Thoracic aorta (tissue), 2 donors: ENCODE measurements around the gene SLC49A4. TPM values are rescaled to one million over a fixed set of nuclear protein-coding genes. Genes with fewer than 3 reads are reported as not detected.

Experiments
- ATAC-seq: fragments of 150-250 bp; one replicate; pipeline ENCODE4 v1.8.0; 2017; ENCODE audit warnings: low read depth; ENCODE audit not compliant: insufficient number of reproducible peaks, low FRiP score
- DNase-seq: peaks from one replicate; pipeline ENCODE4 v3.0.0-alpha.2; 2020; ENCODE audit warnings: low spot score
- H3K27ac ChIP-seq, 2 donors: fragments of 200-600 bp; sonication (generic); 1 replicate in 1 of 2; 2 replicates in 1 of 2; pipeline ENCODE4 v1.5.1; 2016; ENCODE audit warnings: mild to moderate bottlenecking in 2 of 2, moderate library complexity in 2 of 2
- H3K27me3 ChIP-seq: fragments of 200-600 bp; sonication (generic); replicated peaks from 2 replicates; pipeline ENCODE4 v1.6.0; 2016; ENCODE audit warnings: mild to moderate bottlenecking; ENCODE audit not compliant: insufficient read depth
- H3K36me3 ChIP-seq: fragments of 200-600 bp; sonication (generic); one replicate; pipeline ENCODE4 v1.5.1; 2016
- H3K4me1 ChIP-seq, 2 donors: fragments of 200-600 bp; sonication (generic); 1 replicate in 1 of 2; 2 replicates in 1 of 2; pipeline versions ENCODE4 v1.5.1 to v1.6.0; 2016; ENCODE audit warnings: low read depth in 2 of 2, mild to moderate bottlenecking in 1 of 2; ENCODE audit not compliant: control insufficient read depth in 1 of 2
- H3K4me3 ChIP-seq: fragments of 200-600 bp; sonication (generic); 2 replicates; pipeline ENCODE4 v1.5.1; 2016; ENCODE audit warnings: mild to moderate bottlenecking
- H3K9me3 ChIP-seq: fragments of 200-600 bp; sonication (generic); 2 replicates; pipeline ENCODE4 v1.5.1; 2016
- total RNA-seq, 2 donors: library from RNA; depleted of rRNA; stranded (reverse); fragments of >200 nt; gene quantifications; one replicate each; pipeline versions ENCODE4 v1.1.0 to v1.2.3, GENCODE V29; 2016
- TF ChIP-seq, protein P1 (sequence below): fragments of 200-600 bp; sonication (generic); IDR thresholded peaks from one replicate; pipeline ENCODE4 v1.5.1; 2019; ENCODE audit warnings: antibody characterized with exemption

Gene SLC49A4
- total RNA-seq, 2 donors from 2014 or later: 17.4 to 20.0 TPM

DNA sequence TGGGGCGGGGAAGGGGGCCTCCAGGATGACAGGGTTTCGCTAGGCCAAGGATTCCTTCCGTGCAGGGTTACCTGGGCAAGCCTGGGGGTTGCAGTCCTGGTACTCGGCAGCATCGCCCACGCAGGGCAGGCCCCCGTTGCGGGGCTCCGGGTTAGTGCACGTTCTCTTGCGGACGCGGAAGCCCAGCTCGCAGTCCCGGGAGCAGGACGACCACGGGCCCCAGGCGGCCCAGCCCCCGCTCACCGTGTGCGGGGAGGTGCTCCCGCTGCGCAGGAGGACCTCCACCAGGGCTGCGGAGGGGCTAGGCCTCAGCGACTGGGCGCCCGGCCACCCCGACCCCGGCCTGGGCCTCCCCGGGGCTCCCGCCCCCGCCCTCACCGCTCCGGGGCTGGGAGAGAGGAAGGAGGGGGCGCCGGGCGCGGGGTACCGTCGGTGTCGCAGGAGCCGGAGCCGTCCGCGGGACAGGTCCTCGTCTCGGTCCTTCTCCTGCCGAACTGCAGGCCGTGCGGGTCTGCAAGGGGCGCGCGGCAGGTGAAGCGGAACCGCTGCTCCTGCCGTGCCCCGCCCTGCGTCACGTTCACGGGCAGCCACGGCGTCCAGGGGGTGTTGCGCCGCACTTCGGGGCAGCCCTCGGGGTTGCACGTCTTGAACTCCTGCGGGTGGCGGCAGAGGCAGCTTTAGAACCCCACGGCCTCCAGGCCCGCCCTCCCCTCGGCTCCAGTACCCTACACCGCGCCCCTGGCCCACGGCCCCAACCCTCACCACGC, 118.1 kb downstream of the SLC49A4 start:
- TF ChIP-seq, protein P1, sequence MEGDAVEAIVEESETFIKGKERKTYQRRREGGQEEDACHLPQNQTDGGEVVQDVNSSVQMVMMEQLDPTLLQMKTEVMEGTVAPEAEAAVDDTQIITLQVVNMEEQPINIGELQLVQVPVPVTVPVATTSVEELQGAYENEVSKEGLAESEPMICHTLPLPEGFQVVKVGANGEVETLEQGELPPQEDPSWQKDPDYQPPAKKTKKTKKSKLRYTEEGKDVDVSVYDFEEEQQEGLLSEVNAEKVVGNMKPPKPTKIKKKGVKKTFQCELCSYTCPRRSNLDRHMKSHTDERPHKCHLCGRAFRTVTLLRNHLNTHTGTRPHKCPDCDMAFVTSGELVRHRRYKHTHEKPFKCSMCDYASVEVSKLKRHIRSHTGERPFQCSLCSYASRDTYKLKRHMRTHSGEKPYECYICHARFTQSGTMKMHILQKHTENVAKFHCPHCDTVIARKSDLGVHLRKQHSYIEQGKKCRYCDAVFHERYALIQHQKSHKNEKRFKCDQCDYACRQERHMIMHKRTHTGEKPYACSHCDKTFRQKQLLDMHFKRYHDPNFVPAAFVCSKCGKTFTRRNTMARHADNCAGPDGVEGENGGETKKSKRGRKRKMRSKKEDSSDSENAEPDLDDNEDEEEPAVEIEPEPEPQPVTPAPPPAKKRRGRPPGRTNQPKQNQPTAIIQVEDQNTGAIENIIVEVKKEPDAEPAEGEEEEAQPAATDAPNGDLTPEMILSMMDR: no peak
- no peaks in the 10 kb centered on the region for H3K27me3 ChIP-seq
- no peak for ATAC-seq
- DNase-seq: no peak
- no peaks in the 10 kb centered on the region for H3K4me1 ChIP-seq
- no peaks in the 10 kb centered on the region for H3K36me3 ChIP-seq
- no peaks in the 10 kb centered on the region for H3K9me3 ChIP-seq
- no peak overlapping the region for H3K4me3 ChIP-seq
- H3K27ac ChIP-seq: no peak overlapping the region

DNA sequence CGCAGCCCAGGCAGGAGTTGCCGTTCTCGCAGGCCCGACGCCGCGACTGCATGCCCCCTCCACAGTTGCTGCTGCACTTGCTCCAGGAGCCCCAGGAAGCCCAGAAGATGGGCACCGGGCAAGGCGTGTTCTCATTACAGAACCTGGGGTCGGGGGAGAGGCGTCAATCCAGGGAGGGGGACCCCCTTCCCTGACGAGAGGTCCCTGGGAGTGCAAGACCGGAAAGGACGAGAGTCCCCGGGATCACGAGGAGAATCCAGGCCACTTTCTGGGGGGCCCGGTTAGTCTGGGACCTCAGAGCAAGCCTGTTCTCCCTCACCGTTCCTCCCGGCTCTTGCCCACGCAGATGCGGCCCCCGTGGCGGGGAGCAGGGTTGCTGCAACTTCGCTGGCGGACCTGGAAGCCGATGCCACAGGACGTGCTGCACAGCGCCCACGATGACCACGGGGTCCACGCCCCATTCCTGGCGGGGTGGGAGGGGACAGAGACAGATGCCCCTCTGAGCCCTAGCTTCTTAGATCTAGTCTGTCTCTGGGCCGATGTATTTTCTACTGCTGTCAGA, 118.8 kb downstream of the SLC49A4 start:
- no peaks in the 10 kb centered on the region for H3K27me3 ChIP-seq
- DNase-seq: no peak
- H3K36me3 ChIP-seq: no peaks in the 10 kb centered on the region
- H3K4me1 ChIP-seq: peaks cover 0 to 4% of the 10 kb centered on the region in 2 donors
- ATAC-seq: no peak
- H3K9me3 ChIP-seq: no peaks in the 10 kb centered on the region
- no peak overlapping the region for H3K4me3 ChIP-seq
- H3K27ac ChIP-seq: no peak overlapping the region
- TF ChIP-seq, protein P1: no peak

DNA sequence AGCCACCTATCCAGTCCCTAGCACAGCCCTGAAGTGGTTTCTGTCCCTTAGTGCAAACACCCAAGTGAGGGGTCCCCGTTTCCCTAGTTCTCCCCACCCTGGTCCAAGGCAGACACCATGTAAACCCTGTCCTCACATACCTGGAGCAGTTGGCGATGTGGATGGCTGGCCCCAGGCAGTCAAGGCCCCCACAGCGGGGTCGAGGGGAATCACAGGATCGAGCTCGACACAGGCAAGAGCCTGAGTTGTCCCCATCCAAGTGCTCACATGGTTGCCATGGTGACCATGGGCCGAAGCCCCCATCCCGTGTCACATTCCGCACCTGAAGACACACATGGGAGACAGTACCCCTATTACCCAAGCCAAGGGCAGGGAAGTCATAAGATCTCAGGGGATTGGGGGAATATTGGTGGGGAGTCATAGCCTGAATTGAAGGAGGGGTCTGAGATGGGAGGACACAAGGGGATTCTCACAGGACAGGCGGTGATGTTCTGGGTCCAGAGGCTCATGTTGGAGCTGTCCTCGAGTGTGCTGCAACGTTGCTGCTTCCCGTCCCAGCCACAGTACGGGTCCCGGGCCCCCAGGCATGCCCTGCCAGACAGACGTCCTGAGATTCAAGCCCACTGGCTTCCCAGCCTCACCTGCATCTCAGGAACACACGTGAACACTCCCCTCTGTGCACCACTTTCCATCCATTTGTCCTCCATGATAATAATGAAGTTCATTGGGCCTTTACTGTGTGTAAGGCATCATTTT, 120.6 kb downstream of the SLC49A4 start:
- H3K9me3 ChIP-seq: no peaks in the 10 kb centered on the region
- H3K27me3 ChIP-seq: no peaks in the 10 kb centered on the region
- no peaks in the 10 kb centered on the region for H3K36me3 ChIP-seq
- DNase-seq (no peak), ATAC-seq (no peak)
- no peak overlapping the region for H3K4me3 ChIP-seq
- TF ChIP-seq, protein P1: no peak
- no peak overlapping the region for H3K27ac ChIP-seq
- peaks cover 0 to 12% of the 10 kb centered on the region in 2 donors for H3K4me1 ChIP-seq

DNA sequence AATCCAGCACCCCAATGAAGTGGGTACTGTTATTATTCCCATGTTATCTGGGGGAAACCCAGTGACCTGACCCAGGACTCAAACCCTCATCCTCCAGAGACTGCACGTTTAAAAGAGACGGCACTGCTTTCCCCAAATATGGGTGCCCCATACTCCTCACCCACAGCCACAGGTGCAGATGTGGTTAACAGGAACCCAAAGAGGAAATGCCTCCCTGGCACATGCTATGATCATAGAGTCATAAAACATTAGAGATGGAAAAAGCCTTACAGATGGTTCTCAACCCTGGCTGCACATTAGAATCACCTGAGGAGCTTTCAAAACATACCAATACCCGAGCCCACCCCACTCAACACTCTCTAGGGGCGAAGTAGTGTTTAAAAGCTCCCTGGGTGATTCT, 121.2 kb downstream of the SLC49A4 start:
- H3K9me3 ChIP-seq: no peaks in the 10 kb centered on the region
- H3K27ac ChIP-seq: no peak overlapping the region
- TF ChIP-seq, protein P1: no peak
- no peak overlapping the region for H3K4me3 ChIP-seq
- ATAC-seq (no peak), DNase-seq (no peak)
- H3K4me1 ChIP-seq: peaks cover 0 to 12% of the 10 kb centered on the region in 2 donors
- H3K27me3 ChIP-seq: no peaks in the 10 kb centered on the region
- no peaks in the 10 kb centered on the region for H3K36me3 ChIP-seq

DNA sequence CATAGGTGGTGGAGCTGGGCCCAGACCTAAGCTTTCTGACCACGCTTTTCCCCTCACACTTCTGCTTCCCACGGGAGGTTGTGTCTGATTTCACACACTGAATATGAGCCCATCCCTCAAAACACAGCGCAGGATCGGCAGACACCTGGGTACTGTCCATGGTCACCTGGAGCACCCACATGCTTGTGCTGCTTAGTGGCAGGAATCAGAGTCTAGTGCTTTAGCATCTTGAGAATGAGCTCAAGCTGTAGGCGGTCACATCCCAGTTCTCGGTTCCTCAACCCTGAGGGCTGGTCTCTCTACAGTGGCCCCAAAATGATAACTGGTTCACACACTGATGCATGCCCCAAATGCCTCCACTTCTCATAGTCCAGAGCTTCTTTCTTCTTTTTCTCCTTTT, 121.7 kb downstream of the SLC49A4 start:
- Histone ChIP-seq H3K4me1 (peaks cover 0 to 12% of the 10 kb centered on the region in 2 donors), H3K9me3 (no peaks in the 10 kb centered on the region), H3K4me3 (no peak overlapping the region), H3K27me3 (no peaks in the 10 kb centered on the region), H3K36me3 (no peaks in the 10 kb centered on the region), H3K27ac (no peak overlapping the region)
- TF ChIP-seq, protein P1: no peak
- ATAC-seq: no peak
- no peak for DNase-seq
